Left hindlimb (tissue), 1 donor: ENCODE data around the gene NOBOX.
"Not testable (repeated sequence)": the region's sequence is repeated elsewhere in the genome, so short reads cannot be mapped to it uniquely, and the experiment has no call there.

Source experiments
- DNase-seq: peaks from one replicate; pipeline ENCODE4 v3.0.0-alpha.2; 2018

Gene NOBOX

GRCh38 chr7:144391014-144391413, 12.5 kb downstream of the NOBOX start:
- no peak for DNase-seq

GRCh38 chr7:144390481-144390880, 13.0 kb downstream of the NOBOX start:
- DNase-seq = no peak

GRCh38 chr7:144388950-144389349, 14.5 kb downstream of the NOBOX start:
- DNase-seq = no peak

- DNase-seq = no peak
Observed at GRCh38 chr7:144386741-144387140, 16.8 kb downstream of the NOBOX start.

GRCh38 chr7:144384555-144385245, 18.8 kb downstream of the NOBOX start:
- peak; percentile 37 for DNase-seq

- DNase-seq = no peak
Observed at GRCh38 chr7:144384071-144384470, 19.4 kb downstream of the NOBOX start.

GRCh38 chr7:144379776-144380384, 23.6 kb downstream of the NOBOX start:
- DNase-seq = no peak

GRCh38 chr7:144378651-144379050, 24.8 kb downstream of the NOBOX start:
- no peak for DNase-seq

GRCh38 chr7:144369221-144369620, 34.3 kb downstream of the NOBOX start:
- DNase-seq = not testable (repeated sequence)

- DNase-seq = not testable (repeated sequence)
Observed at GRCh38 chr7:144367250-144367649, 36.2 kb downstream of the NOBOX start.

- DNase-seq = not testable (repeated sequence)
Observed at GRCh38 chr7:144365523-144365922, 38.0 kb downstream of the NOBOX start.

- not testable (repeated sequence) for DNase-seq
Observed at GRCh38 chr7:144362061-144362460, 41.4 kb downstream of the NOBOX start.

GRCh38 chr7:144356860-144357259, 46.6 kb downstream of the NOBOX start:
- DNase-seq = not testable (repeated sequence)

GRCh38 chr7:144356185-144356584, 47.3 kb downstream of the NOBOX start:
- not testable (repeated sequence) for DNase-seq

GRCh38 chr7:144355176-144355822, 48.2 kb downstream of the NOBOX start, which contains the start of gene ARHGEF5:
Gene ARHGEF5, plus strand, starts transcription at chr7:144355402. Its CDS starts 7,268 bp downstream, at chr7:144362670.
- not testable (repeated sequence) for DNase-seq

GRCh38 chr7:144351667-144352066, 51.8 kb downstream of the NOBOX start:
- DNase-seq = peak; percentile 0

GRCh38 chr7:144348625-144349024, 54.9 kb downstream of the NOBOX start:
- DNase-seq = not testable (repeated sequence)
